Activated effector memory CD4-positive, alpha-beta T cell treated with Interleukin-2 at 50 U/mL for 16 hours (primary cell): ENCODE measurements around the gene DISP1.

Source experiments
- DNase-seq: peaks from one replicate; pipeline ENCODE4 v3.0.0-alpha.2; 2020

Gene DISP1, protein sequence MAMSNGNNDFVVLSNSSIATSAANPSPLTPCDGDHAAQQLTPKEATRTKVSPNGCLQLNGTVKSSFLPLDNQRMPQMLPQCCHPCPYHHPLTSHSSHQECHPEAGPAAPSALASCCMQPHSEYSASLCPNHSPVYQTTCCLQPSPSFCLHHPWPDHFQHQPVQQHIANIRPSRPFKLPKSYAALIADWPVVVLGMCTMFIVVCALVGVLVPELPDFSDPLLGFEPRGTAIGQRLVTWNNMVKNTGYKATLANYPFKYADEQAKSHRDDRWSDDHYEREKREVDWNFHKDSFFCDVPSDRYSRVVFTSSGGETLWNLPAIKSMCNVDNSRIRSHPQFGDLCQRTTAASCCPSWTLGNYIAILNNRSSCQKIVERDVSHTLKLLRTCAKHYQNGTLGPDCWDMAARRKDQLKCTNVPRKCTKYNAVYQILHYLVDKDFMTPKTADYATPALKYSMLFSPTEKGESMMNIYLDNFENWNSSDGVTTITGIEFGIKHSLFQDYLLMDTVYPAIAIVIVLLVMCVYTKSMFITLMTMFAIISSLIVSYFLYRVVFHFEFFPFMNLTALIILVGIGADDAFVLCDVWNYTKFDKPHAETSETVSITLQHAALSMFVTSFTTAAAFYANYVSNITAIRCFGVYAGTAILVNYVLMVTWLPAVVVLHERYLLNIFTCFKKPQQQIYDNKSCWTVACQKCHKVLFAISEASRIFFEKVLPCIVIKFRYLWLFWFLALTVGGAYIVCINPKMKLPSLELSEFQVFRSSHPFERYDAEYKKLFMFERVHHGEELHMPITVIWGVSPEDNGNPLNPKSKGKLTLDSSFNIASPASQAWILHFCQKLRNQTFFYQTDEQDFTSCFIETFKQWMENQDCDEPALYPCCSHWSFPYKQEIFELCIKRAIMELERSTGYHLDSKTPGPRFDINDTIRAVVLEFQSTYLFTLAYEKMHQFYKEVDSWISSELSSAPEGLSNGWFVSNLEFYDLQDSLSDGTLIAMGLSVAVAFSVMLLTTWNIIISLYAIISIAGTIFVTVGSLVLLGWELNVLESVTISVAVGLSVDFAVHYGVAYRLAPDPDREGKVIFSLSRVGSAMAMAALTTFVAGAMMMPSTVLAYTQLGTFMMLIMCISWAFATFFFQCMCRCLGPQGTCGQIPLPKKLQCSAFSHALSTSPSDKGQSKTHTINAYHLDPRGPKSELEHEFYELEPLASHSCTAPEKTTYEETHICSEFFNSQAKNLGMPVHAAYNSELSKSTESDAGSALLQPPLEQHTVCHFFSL (N-terminal part only)

GRCh38 chr1:222814536-222815439 is at the start of gene DISP1:
Gene DISP1 (plus strand): TSS chr1:222815039. CDS start chr1:222942824, 127,785 bp downstream.
- peak; percentile 64 for DNase-seq

- DNase-seq: no peak
These were observed 47.7 kb upstream of the DISP1 start for GRCh38 chr1:222767152-222767571.

GRCh38 chr1:222768592-222768991 is 46.2 kb upstream of the DISP1 start:
- DNase-seq: no peak

DNA sequence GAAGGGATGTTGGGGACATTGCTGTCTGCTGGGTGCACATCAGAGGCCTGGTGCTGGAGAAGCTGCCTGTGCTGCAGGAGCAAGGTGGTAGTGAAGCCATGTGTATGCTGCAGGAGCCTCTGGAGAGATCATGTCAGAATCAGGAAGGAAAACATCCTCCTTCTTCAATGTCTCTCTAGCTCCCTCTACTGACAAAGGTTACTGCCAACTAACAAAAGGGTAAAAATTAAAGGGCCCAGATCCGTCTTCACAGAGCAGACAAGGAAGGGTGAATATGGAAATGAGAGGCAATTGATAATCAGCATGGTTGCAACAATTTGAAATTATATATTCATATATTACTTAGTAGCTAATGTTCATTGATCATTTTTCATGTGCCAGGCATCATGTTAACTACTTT is 45.7 kb upstream of the DISP1 start:
- DNase-seq: no peak

- DNase-seq: no peak
These were observed 44.7 kb upstream of the DISP1 start for GRCh38 chr1:222769971-222770620.

GRCh38 chr1:222772996-222773379 is 41.9 kb upstream of the DISP1 start:
- DNase-seq: no peak

DNA sequence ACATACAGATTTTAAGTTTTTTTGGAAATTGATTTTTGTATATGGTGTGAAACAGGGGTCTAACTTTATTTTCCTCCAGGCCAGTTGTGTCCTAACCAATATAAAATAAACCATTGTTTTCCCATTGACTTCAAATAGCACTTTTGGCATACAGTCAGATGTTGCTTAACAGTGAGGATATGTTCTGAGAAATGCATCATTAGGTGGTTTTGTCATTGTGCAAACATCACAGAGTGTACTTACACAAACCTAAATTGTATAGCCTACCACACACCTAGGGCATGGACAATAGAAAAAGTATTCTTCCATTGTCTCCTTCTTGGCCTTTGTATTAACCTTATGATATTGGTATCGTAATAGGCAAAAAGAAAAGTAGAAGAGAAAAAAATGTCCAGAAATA is 37.4 kb upstream of the DISP1 start:
- DNase-seq: no peak

- no peak for DNase-seq
These were observed 36.9 kb upstream of the DISP1 start for GRCh38 chr1:222777977-222778376.

DNA sequence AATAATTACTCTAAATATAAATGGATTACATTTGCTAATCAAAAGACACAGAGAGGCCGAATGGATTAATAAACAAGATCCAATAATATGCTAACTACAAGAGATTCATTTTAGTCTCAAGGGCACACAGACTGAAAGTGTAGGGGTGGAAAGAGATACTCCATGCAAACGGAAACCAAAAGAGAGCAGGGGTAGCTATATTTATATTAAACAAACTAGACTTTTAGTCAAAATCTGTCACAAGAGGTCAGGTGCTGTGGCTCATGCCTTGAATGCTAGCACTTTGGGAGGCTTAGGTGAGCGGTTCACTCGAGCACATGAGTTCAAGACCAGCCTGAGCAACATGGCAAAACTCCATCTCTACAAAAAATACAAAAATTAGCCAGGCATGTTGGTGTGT is 33.6 kb upstream of the DISP1 start:
- DNase-seq: no peak

DNA sequence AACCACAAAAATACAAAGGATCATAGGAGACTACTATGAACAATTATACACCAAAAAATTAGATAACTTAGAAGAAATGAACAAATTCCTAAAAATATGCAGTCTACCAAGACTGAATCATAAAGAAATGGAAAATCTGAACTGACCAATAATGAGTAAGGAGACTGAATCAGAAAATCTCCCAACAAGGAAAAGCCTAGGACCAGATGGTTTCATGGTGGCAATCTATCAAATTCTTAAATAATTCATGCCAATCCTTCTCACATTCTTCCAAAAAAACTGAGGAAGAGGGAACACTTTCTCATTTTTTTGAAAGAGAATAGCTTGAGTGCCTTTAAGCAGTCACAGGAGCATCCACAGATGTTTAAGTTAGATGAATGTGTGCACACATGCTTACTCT is 31.8 kb upstream of the DISP1 start:
- no peak for DNase-seq

- DNase-seq: no peak
These were observed 30.5 kb upstream of the DISP1 start for GRCh38 chr1:222784371-222784770.

DNA sequence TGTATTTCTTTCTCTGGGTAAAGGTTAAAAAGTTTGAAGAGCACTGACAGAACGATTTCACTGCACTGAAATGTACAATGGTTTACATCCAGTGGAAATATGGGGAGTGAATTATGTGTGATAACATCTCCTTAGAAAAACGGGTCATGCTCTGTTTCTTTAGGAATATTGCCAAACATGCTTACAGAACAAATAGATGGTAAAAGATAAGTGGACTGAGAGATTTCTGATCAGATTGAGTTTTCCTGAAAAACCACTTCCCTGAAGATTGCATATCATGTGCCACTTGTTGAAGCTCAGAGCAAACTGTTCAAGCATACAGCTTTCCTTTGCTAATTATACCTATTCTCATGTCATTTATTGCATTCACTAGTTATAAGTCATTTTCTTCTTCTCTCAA is 29.9 kb upstream of the DISP1 start:
- DNase-seq: no peak

DNA sequence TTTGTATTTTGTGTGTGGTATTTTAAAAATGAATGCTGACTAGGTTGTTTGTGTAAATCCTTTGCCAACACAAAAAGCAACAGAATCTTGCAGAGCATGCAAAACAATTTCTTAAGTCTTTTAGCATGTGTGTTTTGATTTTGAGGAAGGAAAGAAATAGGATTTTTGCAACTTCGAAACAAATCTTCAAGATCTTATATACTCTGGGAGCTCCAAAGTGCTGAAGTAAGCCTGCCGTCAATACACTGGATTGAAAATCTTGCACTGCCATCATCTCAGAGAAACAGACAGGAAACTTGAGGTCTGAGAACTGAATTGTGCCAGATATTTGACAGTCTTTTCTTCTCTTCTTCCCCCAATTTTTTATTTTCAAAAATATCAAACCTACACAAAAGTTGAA is 29.3 kb upstream of the DISP1 start:
- no peak for DNase-seq

- no peak for DNase-seq
These were observed 28.7 kb upstream of the DISP1 start for GRCh38 chr1:222786121-222786520.

GRCh38 chr1:222787729-222788128 is 27.1 kb upstream of the DISP1 start:
- DNase-seq: no peak

DNA sequence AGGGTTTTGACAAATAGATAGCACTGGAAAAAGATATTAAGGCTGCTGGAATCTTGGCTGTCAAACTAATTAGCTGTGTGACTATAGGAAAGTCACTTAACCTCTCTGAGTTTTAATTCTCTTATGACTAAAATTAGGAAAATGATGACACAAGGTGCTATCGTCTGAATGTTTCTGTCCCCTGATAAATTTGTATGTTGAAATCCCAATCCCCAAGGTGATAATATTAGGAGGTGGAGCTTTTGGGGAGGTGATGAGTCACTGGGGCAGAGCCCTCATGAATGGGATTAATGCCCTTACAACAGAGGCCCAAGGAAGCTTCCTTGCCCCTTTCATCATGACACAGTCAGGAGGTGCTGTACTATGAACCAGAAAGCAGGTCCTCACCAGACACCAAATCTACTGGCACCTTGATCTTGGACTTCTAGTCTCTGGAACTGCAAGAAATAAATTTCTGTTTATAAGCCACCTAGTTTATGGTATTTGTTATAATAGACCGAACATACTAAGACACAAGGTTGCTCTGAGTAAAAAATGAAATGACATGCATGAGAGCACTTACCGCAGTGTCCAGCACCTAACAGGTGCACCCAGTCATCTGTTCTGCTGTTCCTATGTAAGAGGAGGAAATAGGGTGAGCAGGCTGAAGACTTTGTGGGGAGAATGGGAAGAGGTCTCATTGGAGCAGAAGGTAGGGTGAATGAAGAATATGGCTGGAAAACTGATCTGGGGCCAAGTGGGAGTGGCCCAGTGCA is 26.3 kb upstream of the DISP1 start:
- no peak for DNase-seq

DNA sequence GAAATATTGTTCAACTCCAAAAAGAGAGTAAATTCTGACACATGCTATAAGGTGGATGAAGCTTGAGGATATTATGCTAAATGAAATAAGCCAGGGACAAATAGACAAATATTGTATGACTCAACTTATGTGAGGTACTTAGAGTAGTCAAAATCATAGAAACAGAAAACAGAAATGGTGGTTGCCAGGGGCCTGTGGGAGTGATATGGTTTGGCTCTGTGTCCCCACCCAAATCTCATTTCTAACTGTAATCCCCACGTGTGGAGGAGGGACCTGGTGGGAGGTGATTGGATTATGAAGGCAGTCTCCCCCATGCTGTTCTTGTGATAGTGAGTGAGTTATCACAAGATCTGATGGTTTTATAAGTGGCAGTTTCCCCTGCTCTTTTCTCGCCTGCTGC is 24.7 kb upstream of the DISP1 start:
- no peak for DNase-seq

GRCh38 chr1:222790520-222790919 is 24.3 kb upstream of the DISP1 start:
- no peak for DNase-seq

DNA sequence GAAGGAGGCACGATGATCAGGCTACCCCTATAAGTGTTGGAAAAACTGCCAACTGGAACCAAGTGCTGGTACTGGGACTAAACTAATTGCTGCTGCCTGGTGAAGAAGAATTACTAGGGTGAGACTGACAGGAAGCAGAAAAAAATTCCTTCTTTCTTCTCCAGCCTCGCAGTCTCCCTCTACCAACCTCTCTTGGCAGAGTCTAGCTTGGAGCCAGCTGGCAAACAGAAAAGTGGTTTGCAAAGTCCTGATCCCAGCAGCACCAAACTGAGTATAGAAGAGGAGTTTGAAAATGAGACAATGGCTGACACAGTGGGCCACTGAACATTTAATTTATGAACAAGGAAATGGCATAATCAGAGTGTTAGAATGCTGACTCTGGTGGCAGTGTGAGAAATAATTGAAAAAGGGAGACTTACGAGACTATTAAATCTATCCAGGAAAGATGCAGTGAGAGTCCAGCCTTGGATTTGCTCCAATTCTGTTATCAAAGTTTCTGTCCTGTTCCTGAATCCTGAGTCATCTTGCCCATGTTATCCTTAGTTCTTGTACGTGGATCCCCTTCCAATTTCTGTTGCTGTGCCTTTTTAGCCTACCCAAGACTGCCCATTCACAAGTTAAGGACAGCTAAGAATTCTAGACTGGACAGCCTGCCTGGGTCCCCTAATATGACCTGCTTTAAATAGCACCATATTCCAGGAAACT is 23.7 kb upstream of the DISP1 start:
- no peak for DNase-seq

- DNase-seq: no peak
These were observed 22.1 kb upstream of the DISP1 start for GRCh38 chr1:222792744-222793143.
